ENCODE results near the gene PKNOX2.

GRCh38 chr11:125327518-125328224 is 163.1 kb downstream of the PKNOX2 start:
- TF ChIP-seq CTCF (IDR thresholded peaks at IDR 0.05; ENCODE audit: low read depth, low read length, poor library complexity, severe bottlenecking): no peak
- TF ChIP-seq EZH2phosphoT487 (IDR thresholded peaks at IDR 0.05; ENCODE audit: borderline replicate concordance, low read length): no peak

All from DOHH2 (cell line).